ENCODE results near the gene SPEG.

The SPEG gene

GRCh38 chr2:219527472-219527871 lies 92.8 kb downstream of the SPEG start:
- no peak for TF ChIP-seq CSDC2 (CRISPR knock-in tag; IDR thresholded peaks at IDR 0.05)
- TF ChIP-seq CREB5 (CRISPR knock-in tag; IDR thresholded peaks at IDR 0.05; ENCODE audit: low read depth), result no peak
- no peak for TF ChIP-seq BACH2 (CRISPR knock-in tag; IDR thresholded peaks at IDR 0.05; ENCODE audit: borderline replicate concordance)
- no peak for TF ChIP-seq PPARA (CRISPR knock-in tag; IDR thresholded peaks at IDR 0.05; ENCODE audit: borderline replicate concordance)
- no peak for TF ChIP-seq ZNF565 (CRISPR knock-in tag; conservative IDR thresholded peaks at IDR 0.05; ENCODE audit: low read depth)
- no peak for TF ChIP-seq RARB (CRISPR knock-in tag; IDR thresholded peaks at IDR 0.05)
- TF ChIP-seq GLIS3 (CRISPR knock-in tag; IDR thresholded peaks at IDR 0.05), result no peak
- TF ChIP-seq ESRRG (CRISPR knock-in tag; IDR thresholded peaks at IDR 0.05), result no peak
- TF ChIP-seq CSRNP3 (CRISPR knock-in tag; IDR thresholded peaks at IDR 0.05), result no peak
- TF ChIP-seq PATZ1 (CRISPR knock-in tag; IDR thresholded peaks at IDR 0.05; ENCODE audit: borderline replicate concordance), result no peak
- ATAC-seq, result no peak

- TF ChIP-seq ZC3H10 (CRISPR knock-in tag; IDR thresholded peaks at IDR 0.05) (no peak), GLIS3 (CRISPR knock-in tag; IDR thresholded peaks at IDR 0.05) (no peak), CREB5 (CRISPR knock-in tag; IDR thresholded peaks at IDR 0.05; ENCODE audit: low read depth) (no peak)
- ATAC-seq, result peak; percentile 93
These were observed 95.7 kb downstream of the SPEG start for GRCh38 chr2:219530048-219530963.

GRCh38 chr2:219531639-219532377 lies 97.2 kb downstream of the SPEG start:
- no peak for ATAC-seq
- TF ChIP-seq OSR1 (CRISPR knock-in tag; IDR thresholded peaks at IDR 0.05) (no peak), BACH2 (CRISPR knock-in tag; IDR thresholded peaks at IDR 0.05; ENCODE audit: borderline replicate concordance) (no peak), ZNF8 (CRISPR knock-in tag; IDR thresholded peaks at IDR 0.05) (no peak), PATZ1 (CRISPR knock-in tag; IDR thresholded peaks at IDR 0.05; ENCODE audit: borderline replicate concordance) (no peak), ZNF565 (CRISPR knock-in tag; conservative IDR thresholded peaks at IDR 0.05; ENCODE audit: low read depth) (no peak), ZNF70 (CRISPR knock-in tag; IDR thresholded peaks at IDR 0.05) (no peak), RARB (CRISPR knock-in tag; IDR thresholded peaks at IDR 0.05) (no peak), ZFP3 (CRISPR knock-in tag; IDR thresholded peaks at IDR 0.05) (no peak)

GRCh38 chr2:219532378-219532649 lies 97.7 kb downstream of the SPEG start:
- TF ChIP-seq ARNTL (CRISPR knock-in tag; IDR thresholded peaks at IDR 0.05; ENCODE audit: borderline replicate concordance, low read depth) (no peak), ZC3H10 (CRISPR knock-in tag; IDR thresholded peaks at IDR 0.05) (no peak), RARB (CRISPR knock-in tag; IDR thresholded peaks at IDR 0.05) (no peak), PATZ1 (CRISPR knock-in tag; IDR thresholded peaks at IDR 0.05; ENCODE audit: borderline replicate concordance) (no peak)
- no peak for ATAC-seq

All from SK-N-SH treated with all-trans-retinoic acid at 6 μM for 48 hours (cell line).